ENCODE results near the gene CDC23. TPM values are rescaled to one million over a fixed set of nuclear protein-coding genes. Genes with fewer than 3 reads are reported as not detected.

CDC23 gene
- total and polyA plus RNA-seq, 2 of the 4 experiments (the other 2 are of a cell fraction), result 21.1 to 28.0 TPM

DNA sequence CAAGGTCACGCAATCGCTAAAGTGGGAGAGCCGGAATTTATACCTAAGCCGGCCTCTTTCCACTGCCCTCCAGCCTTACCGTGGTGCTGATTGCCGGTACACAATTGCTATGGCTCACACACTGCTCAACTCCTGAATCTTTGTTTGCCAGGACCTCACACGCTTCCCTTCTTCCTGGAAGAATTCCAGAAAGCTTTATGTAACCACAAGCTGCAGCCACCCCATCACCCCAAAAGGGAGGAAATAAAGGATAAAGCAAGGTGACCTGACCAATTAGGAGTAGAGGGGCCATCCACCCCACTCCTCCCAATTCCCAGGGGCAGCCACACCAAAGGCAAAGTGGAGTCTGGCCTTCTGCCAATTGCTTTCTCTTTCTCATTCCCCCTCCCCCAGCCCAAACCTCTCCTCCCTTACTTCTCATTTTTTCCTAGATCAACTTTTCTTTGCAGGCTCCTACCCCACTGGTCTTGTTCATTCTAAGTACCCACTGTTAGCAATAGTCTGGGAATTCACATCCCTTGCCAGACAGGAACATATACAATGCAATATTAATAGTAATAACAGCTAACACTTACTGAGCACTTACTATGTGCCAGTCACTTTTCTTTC, 18.0 kb upstream of the CDC23 start:
- no TSS peak for BruUV-seq (replicated peaks)
- ATAC-seq (ENCODE audit: low read depth) (no peak), DNase-seq (no peak)
- no peak overlapping the region for H2BK5ac ChIP-seq (ENCODE audit: low read depth, low read length, poor library complexity, severe bottlenecking)
- H2AK9ac ChIP-seq (replicated peaks; ENCODE audit: low read depth, low read length, poor library complexity), result no peak overlapping the region
- no peak overlapping the region for H3K56ac ChIP-seq (ENCODE audit: extremely low read depth, insufficient read depth, low read length)
- intact Hi-C loops (cut with micrococcal nuclease) (no loop called here), dilution Hi-C loops (cut with HindIII; ENCODE audit: low sequenced_read_pairs, unreplicated experiment) (no loop called here), in situ Hi-C loops (cut with MboI; ENCODE audit: low sequenced_read_pairs) (no loop called here)
- H2BK15ac ChIP-seq (ENCODE audit: low read depth, low read length), result no peak overlapping the region
- no peak overlapping the region for H4K91ac ChIP-seq (ENCODE audit: insufficient read depth, low read depth, low read length)
- no peak overlapping the region for H3K27ac ChIP-seq (ENCODE audit: insufficient read depth, low read length)
- H3K18ac ChIP-seq (ENCODE audit: low read depth, low read length), result no peak overlapping the region
- no peak overlapping the region for H2AFZ ChIP-seq (replicated peaks; ENCODE audit: low read length, poor library complexity)
- no peaks in the 10 kb centered on the region for H3K36me3 ChIP-seq (ENCODE audit: control insufficient read depth, insufficient read depth, low read length)
- no peak overlapping the region for H2AK5ac ChIP-seq (ENCODE audit: low read depth, low read length)
- H3K14ac ChIP-seq (replicated peaks; ENCODE audit: low read depth, low read length), result no peak overlapping the region
- no peak overlapping the region for H3K23ac ChIP-seq (ENCODE audit: low read depth, low read length)
- H3K4me1 ChIP-seq (ENCODE audit: control insufficient read depth, insufficient read depth, low read length), result no peaks in the 10 kb centered on the region
- H4K8ac ChIP-seq (ENCODE audit: low read depth in 2 of 2, low read length in 2 of 2), result no peak overlapping the region
- H3K9me1 ChIP-seq (ENCODE audit: insufficient read depth, low read length), result no peaks in the 10 kb centered on the region
- peaks cover 5% of the 10 kb centered on the region for H3K9me3 ChIP-seq (ENCODE audit: control insufficient read depth, insufficient read depth, low read length)
- ChIA-PET CTCF (interaction anchor here (0.8 kb wide), 1 partner anchor 35 kb away, joined by 3 read pairs; no protein-coding TSS in a partner anchor), POLR2A (ENCODE audit: unreplicated experiment) (no interaction called here)
- H3K4me3 ChIP-seq (ENCODE audit: insufficient read depth, low read depth, low read length), result no peak overlapping the region
- no peak overlapping the region for H3K9ac ChIP-seq (ENCODE audit: low read depth, low read length)
- H3K4me2 ChIP-seq (ENCODE audit: low read depth, low read length), result no peak overlapping the region
- no peak overlapping the region for H4K5ac ChIP-seq (ENCODE audit: low read depth, low read length)
- peaks cover 3% of the 10 kb centered on the region; the same call in 1 of the 2 replicates for H3K27me3 ChIP-seq (ENCODE audit: control insufficient read depth, insufficient read depth, low read length)
- H4K20me1 ChIP-seq (ENCODE audit: insufficient read depth, low read length), result no peaks in the 10 kb centered on the region
- H2BK20ac ChIP-seq (ENCODE audit: low read depth, low read length), result no peak overlapping the region
- WGBS, 2 experiments (ENCODE audit: extremely low coverage in 2 of 2, insufficient read length in 1 of 2), result 39% methylated on average over 6 of the region's 7 CpGs; no CpG with 5 or more reads in 1 of the 2 experiments
- no peak overlapping the region for H3K4ac ChIP-seq (ENCODE audit: low read depth, low read length)
- H3K79me1 ChIP-seq (ENCODE audit: low read depth in 1 of 2, low read length in 2 of 2), result no peaks in the 10 kb centered on the region
- TF ChIP-seq CHD1 (IDR thresholded peaks at IDR 0.05; ENCODE audit: low read depth, low read length), result no peak
- H2BK120ac ChIP-seq (ENCODE audit: low read depth, low read length), result no peak overlapping the region
